Subcutaneous abdominal adipose tissue (tissue), 5 donors: Measurements from ENCODE around the gene ERBB2.

Source experiments
- H3K27ac ChIP-seq: one replicate; pipeline ENCODE4 v1.7.0; 2013; ENCODE audit warnings: low read depth, mild to moderate bottlenecking, inconsistent platforms, low read length, moderate library complexity
- H3K27me3 ChIP-seq, 5 donors: one replicate each; pipeline ENCODE4 v1.7.0; 2013; ENCODE audit warnings: low read length in 5 of 5, inconsistent platforms in 1 of 5; ENCODE audit not compliant: control insufficient read depth in 5 of 5, insufficient read depth in 4 of 5
- H3K36me3 ChIP-seq, 5 donors: one replicate each; pipeline ENCODE4 v1.7.0; 2013; ENCODE audit warnings: low read length in 5 of 5; ENCODE audit not compliant: control insufficient read depth in 5 of 5, insufficient read depth in 5 of 5
- H3K4me1 ChIP-seq, 5 donors: one replicate each; pipeline ENCODE4 v1.7.0; 2013; ENCODE audit warnings: low read length in 5 of 5, mild to moderate bottlenecking in 3 of 5, moderate library complexity in 1 of 5; ENCODE audit not compliant: control insufficient read depth in 5 of 5, insufficient read depth in 5 of 5
- H3K4me3 ChIP-seq, 5 donors: one replicate each; pipeline ENCODE4 v1.7.0; 2013; ENCODE audit warnings: low read length in 5 of 5, low read depth in 1 of 5
- H3K9ac ChIP-seq, 5 donors: one replicate each; pipeline ENCODE4 v1.7.0; 2013; ENCODE audit warnings: low read length in 5 of 5, mild to moderate bottlenecking in 4 of 5, moderate library complexity in 3 of 5
- H3K9me3 ChIP-seq, 5 donors: one replicate each; pipeline ENCODE4 v1.7.0; 2013; ENCODE audit warnings: low read length in 5 of 5; ENCODE audit not compliant: control insufficient read depth in 5 of 5
- donor health status: healthy.
- donor health status: healthy.
- donor health status: healthy.
- donor health status: healthy.
- donor health status: healthy.

Gene ERBB2

GRCh38 chr17:39659279-39660010 lies 40.4 kb upstream of the ERBB2 start:
- Histone ChIP-seq H3K4me3 (peak overlapping the region in 4 of 5 donors; percentile 4 to 40 (median 28)), H3K36me3 (peaks cover 0 to 83% (median 59%) of the 10 kb centered on the region in 5 donors)

GRCh38 chr17:39660011-39660360 lies 39.9 kb upstream of the ERBB2 start:
- H3K27me3 ChIP-seq, result peaks cover 0 to 5% (median 0%) of the 10 kb centered on the region in 5 donors
- peak overlapping the region in 1 of 5 donors; percentile 33 for H3K9ac ChIP-seq
- peak overlapping the region in 4 of 5 donors; percentile 4 to 40 (median 28) for H3K4me3 ChIP-seq
- no peak overlapping the region for H3K27ac ChIP-seq
- no peaks in the 10 kb centered on the region for H3K9me3 ChIP-seq
- H3K36me3 ChIP-seq, result peaks cover 0 to 77% (median 56%) of the 10 kb centered on the region in 5 donors
- H3K4me1 ChIP-seq, result peaks cover 0 to 62% (median 24%) of the 10 kb centered on the region in 5 donors

More at GRCh38 chr17:39659279-39660010, 40.4 kb upstream of the ERBB2 start:
- H3K27me3 ChIP-seq, result peaks cover 0 to under 1% (median 0%) of the 10 kb centered on the region in 5 donors
- H3K9me3 ChIP-seq, result no peaks in the 10 kb centered on the region
- H3K9ac ChIP-seq, result peak overlapping the region in 1 of 5 donors; percentile 33
- peaks cover 0 to 62% (median 24%) of the 10 kb centered on the region in 5 donors for H3K4me1 ChIP-seq
- peak overlapping the region; percentile 24 for H3K27ac ChIP-seq

- Histone ChIP-seq H3K4me3 (peak overlapping the region in 3 of 5 donors; percentile 27 to 40 (median 28)), H3K4me1 (peaks cover 0 to 65% (median 24%) of the 10 kb centered on the region in 5 donors), H3K27me3 (peaks cover 0 to 10% (median 3%) of the 10 kb centered on the region in 5 donors), H3K27ac (no peak overlapping the region), H3K9ac (peak overlapping the region in 2 of 5 donors; percentile 32 to 33), H3K36me3 (peaks cover 0 to 70% (median 56%) of the 10 kb centered on the region in 5 donors), H3K9me3 (no peaks in the 10 kb centered on the region)
Measured at GRCh38 chr17:39660397-39661385, 39.2 kb upstream of the ERBB2 start.

- H3K36me3 ChIP-seq, result peaks cover 0 to 59% (median 50%) of the 10 kb centered on the region in 5 donors
Measured at GRCh38 chr17:39661744-39662541, 37.9 kb upstream of the ERBB2 start.

GRCh38 chr17:39662551-39663339 lies 37.1 kb upstream of the ERBB2 start:
- Histone ChIP-seq H3K27me3 (peaks cover 10 to 24% (median 21%) of the 10 kb centered on the region in 5 donors), H3K4me1 (peaks cover 2 to 83% (median 36%) of the 10 kb centered on the region in 5 donors), H3K9ac (no peak overlapping the region), H3K4me3 (no peak overlapping the region), H3K9me3 (no peaks in the 10 kb centered on the region), H3K27ac (no peak overlapping the region), H3K36me3 (peaks cover 0 to 54% (median 47%) of the 10 kb centered on the region in 5 donors)

More at GRCh38 chr17:39661744-39662541, 37.9 kb upstream of the ERBB2 start:
- Histone ChIP-seq H3K27ac (no peak overlapping the region), H3K4me1 (peaks cover 2 to 77% (median 30%) of the 10 kb centered on the region in 5 donors), H3K9ac (no peak overlapping the region), H3K27me3 (peaks cover 7 to 20% (median 14%) of the 10 kb centered on the region in 5 donors), H3K4me3 (peak overlapping the region in 1 of 5 donors; percentile 40), H3K9me3 (no peaks in the 10 kb centered on the region)

GRCh38 chr17:39663340-39663687 lies 36.5 kb upstream of the ERBB2 start:
- Histone ChIP-seq H3K36me3 (peaks cover 0 to 48% (median 45%) of the 10 kb centered on the region in 5 donors), H3K9ac (no peak overlapping the region), H3K27me3 (peaks cover 10 to 24% (median 22%) of the 10 kb centered on the region in 5 donors), H3K27ac (no peak overlapping the region), H3K4me1 (peaks cover 2 to 80% (median 39%) of the 10 kb centered on the region in 5 donors), H3K4me3 (no peak overlapping the region), H3K9me3 (no peaks in the 10 kb centered on the region)

- Histone ChIP-seq H3K9me3 (no peaks in the 10 kb centered on the region), H3K9ac (no peak overlapping the region), H3K36me3 (peaks cover 0 to 42% (median 39%) of the 10 kb centered on the region in 5 donors), H3K27me3 (peaks cover 13 to 28% (median 28%) of the 10 kb centered on the region in 5 donors), H3K4me3 (no peak overlapping the region), H3K27ac (no peak overlapping the region), H3K4me1 (peaks cover 3 to 80% (median 44%) of the 10 kb centered on the region in 5 donors)
Measured at GRCh38 chr17:39663688-39664580, 35.9 kb upstream of the ERBB2 start.
